Keratinocyte (primary cell): ENCODE measurements around the gene ATP6V0D1. TPM values are rescaled to one million over a fixed set of nuclear protein-coding genes. Genes with fewer than 3 reads are reported as not detected.

Experiments
- DNase-seq: peaks from one replicate; pipeline ENCODE4 v3.0.0-alpha.2; 2011; ENCODE audit warnings: low read depth, missing footprints, low spot score
- FAIRE-seq: peaks from 2 replicates; lab custom pipeline; 2011; peaks lifted over from hg19 to GRCh38; lab: Jason Lieb, UNC
- H2AFZ ChIP-seq: 2 replicates; pipeline ENCODE4 v1.6.0; 2012; ENCODE audit warnings: low read length, control low read depth, inconsistent platforms; ENCODE audit not compliant: control insufficient read depth
- H3K27ac ChIP-seq: 2 replicates; pipeline ENCODE4 v1.5.1; 2011; ENCODE audit warnings: low read length; ENCODE audit not compliant: control insufficient read depth, insufficient read depth
- H3K27me3 ChIP-seq: 3 replicates; pipeline ENCODE4 v1.6.0; 2011; ENCODE audit warnings: low read length; ENCODE audit not compliant: control insufficient read depth, insufficient read depth; ENCODE audit errors: extremely low read depth
- H3K36me3 ChIP-seq, 2 experiments: 2 replicates in 1 of 2; 3 replicates in 1 of 2; pipeline ENCODE4 v1.5.1; 2011; ENCODE audit warnings: low read length in 2 of 2, mild to moderate bottlenecking in 1 of 2; ENCODE audit not compliant: control insufficient read depth in 2 of 2, insufficient read depth in 2 of 2; ENCODE audit errors: extremely low read depth in 1 of 2
- H3K4me1 ChIP-seq: 3 replicates; pipeline ENCODE4 v1.5.1; 2011; ENCODE audit warnings: low read length; ENCODE audit not compliant: control insufficient read depth, insufficient read depth; ENCODE audit errors: extremely low read depth
- H3K4me2 ChIP-seq: 3 replicates; pipeline ENCODE4 v1.6.0; 2011; ENCODE audit warnings: low read depth, low read length; ENCODE audit not compliant: control insufficient read depth, insufficient read depth; ENCODE audit errors: extremely low read depth
- H3K4me3 ChIP-seq, 3 experiments: fragments of 200-600 bp in 1 of 3; sonication (generic) in 1 of 3; 2 replicates in 2 of 3; 3 replicates in 1 of 3; pipeline ENCODE4 v1.5.1; 2011 to 2016; ENCODE audit warnings: low read length in 3 of 3, mild to moderate bottlenecking in 3 of 3, control low read depth in 2 of 3, inconsistent platforms in 1 of 3, low read depth in 1 of 3, mixed read lengths in 1 of 3, mixed run types in 1 of 3, moderate library complexity in 1 of 3; ENCODE audit not compliant: control insufficient read depth in 2 of 3, insufficient read depth in 2 of 3; ENCODE audit errors: extremely low read depth in 1 of 3
- H3K79me2 ChIP-seq: 2 replicates; pipeline ENCODE4 v1.6.0; 2012; ENCODE audit warnings: low read length; ENCODE audit not compliant: control insufficient read depth, insufficient read depth
- H3K9ac ChIP-seq: 3 replicates; pipeline ENCODE4 v1.6.0; 2011; ENCODE audit warnings: low read length; ENCODE audit not compliant: control insufficient read depth, insufficient read depth; ENCODE audit errors: extremely low read depth
- H3K9me1 ChIP-seq: 3 replicates; pipeline ENCODE4 v1.6.0; 2011; ENCODE audit warnings: low read length; ENCODE audit not compliant: control insufficient read depth, insufficient read depth; ENCODE audit errors: extremely low read depth
- H3K9me3 ChIP-seq: 2 replicates; pipeline ENCODE4 v1.5.1; 2012; ENCODE audit warnings: low read depth, low read length; ENCODE audit not compliant: control insufficient read depth
- H4K20me1 ChIP-seq: 3 replicates; pipeline ENCODE4 v1.6.0; 2011; ENCODE audit warnings: low read length; ENCODE audit not compliant: control insufficient read depth, insufficient read depth; ENCODE audit errors: extremely low read depth
- EZH2 ChIP-seq: IDR thresholded peaks from one replicate; pipeline ENCODE4 v1.6.1; 2012; ENCODE audit warnings: inconsistent platforms, mild to moderate bottlenecking, low read length, moderate library complexity
- dilution Hi-C: fragments of 300-500 bp; cut with MboI; formaldehyde crosslinking; loops from one replicate; pipeline ENCODE4 v1.7.0; 2020; ENCODE audit warnings: low sequenced_read_pairs; ENCODE audit not compliant: extremely low pct_ligation_motif_present
- polyA plus RNA-seq, 5 experiments: library from polyadenylated mRNA; depleted of rRNA in 3 of 5; stranded (reverse) in 3 of 5; stranded (forward) in 1 of 5; unstranded in 1 of 5; fragments of >200 nt; gene quantifications; 1 replicate in 1 of 5; 2 replicates in 3 of 5; 3 replicates in 1 of 5; pipeline versions ENCODE4 v1.2.1 to v1.2.3, GENCODE V29; 2011 to 2012; ENCODE audit warnings: missing spikeins in 2 of 5, low read depth in 1 of 5, low replicate concordance in 1 of 5
- TF ChIP-seq, protein P1 (sequence below), 3 experiments: IDR thresholded peaks in 1 of 3; conservative IDR thresholded peaks in 1 of 3; optimal IDR thresholded peaks in 1 of 3; 2 replicates in 2 of 3; 3 replicates in 1 of 3; pipeline versions ENCODE3 to v1.5.1; 2011; ENCODE audit warnings: low read length in 3 of 3, mild to moderate bottlenecking in 3 of 3, moderate library complexity in 2 of 3, control low read depth in 1 of 3, inconsistent platforms in 1 of 3; ENCODE audit not compliant: insufficient read depth in 2 of 3; ENCODE audit errors: extremely low read depth in 1 of 3

ATP6V0D1 gene
- polyA plus RNA-seq, 1 donor (not counting 4 experiments of a cell fraction or from before 2014, with no cell fraction given) = 97.1 TPM

DNA sequence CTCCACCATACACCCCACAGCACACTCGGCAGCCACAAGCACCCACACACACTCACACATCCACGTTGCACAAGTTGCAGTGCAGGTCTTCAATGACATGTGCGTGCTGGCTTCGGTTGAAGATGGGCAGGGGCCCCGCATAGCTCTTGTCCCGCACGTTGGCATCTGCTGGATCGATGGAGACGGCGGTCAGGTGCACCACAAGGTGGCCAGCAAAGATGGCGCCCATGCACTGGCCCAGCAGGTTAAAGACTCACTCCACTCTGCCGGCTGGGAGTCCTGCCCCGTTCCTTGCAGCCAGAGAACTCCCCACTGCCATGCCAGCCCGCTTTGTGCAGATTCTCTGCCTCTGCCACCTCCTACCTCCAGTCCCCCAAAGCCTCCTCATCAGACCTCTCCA lies 80.1 kb downstream of the ATP6V0D1 start:
- Histone ChIP-seq H4K20me1 (no peaks in the 10 kb centered on the region), H3K36me3 (no peaks in the 10 kb centered on the region), H3K4me3 (no peak overlapping the region), H2AFZ (no peak overlapping the region), H3K9ac (no peak overlapping the region), H3K9me3 (no peaks in the 10 kb centered on the region), H3K4me2 (no peak overlapping the region), H3K79me2 (no peaks in the 10 kb centered on the region), H3K4me1 (peaks cover 50% of the 10 kb centered on the region), H3K27me3 (no peaks in the 10 kb centered on the region), H3K27ac (no peak overlapping the region), H3K9me1 (no peaks in the 10 kb centered on the region)
- FAIRE-seq (no peak), DNase-seq (no peak)
- dilution Hi-C loops = no loop called here
- no peak for TF ChIP-seq EZH2
- TF ChIP-seq, protein P1, sequence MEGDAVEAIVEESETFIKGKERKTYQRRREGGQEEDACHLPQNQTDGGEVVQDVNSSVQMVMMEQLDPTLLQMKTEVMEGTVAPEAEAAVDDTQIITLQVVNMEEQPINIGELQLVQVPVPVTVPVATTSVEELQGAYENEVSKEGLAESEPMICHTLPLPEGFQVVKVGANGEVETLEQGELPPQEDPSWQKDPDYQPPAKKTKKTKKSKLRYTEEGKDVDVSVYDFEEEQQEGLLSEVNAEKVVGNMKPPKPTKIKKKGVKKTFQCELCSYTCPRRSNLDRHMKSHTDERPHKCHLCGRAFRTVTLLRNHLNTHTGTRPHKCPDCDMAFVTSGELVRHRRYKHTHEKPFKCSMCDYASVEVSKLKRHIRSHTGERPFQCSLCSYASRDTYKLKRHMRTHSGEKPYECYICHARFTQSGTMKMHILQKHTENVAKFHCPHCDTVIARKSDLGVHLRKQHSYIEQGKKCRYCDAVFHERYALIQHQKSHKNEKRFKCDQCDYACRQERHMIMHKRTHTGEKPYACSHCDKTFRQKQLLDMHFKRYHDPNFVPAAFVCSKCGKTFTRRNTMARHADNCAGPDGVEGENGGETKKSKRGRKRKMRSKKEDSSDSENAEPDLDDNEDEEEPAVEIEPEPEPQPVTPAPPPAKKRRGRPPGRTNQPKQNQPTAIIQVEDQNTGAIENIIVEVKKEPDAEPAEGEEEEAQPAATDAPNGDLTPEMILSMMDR (optimal IDR thresholded peaks at IDR 0.05 in 1 of 3, IDR thresholded peaks at IDR 0.05 in 1 of 3, conservative IDR thresholded peaks at IDR 0.05 in 1 of 3; ENCODE audit: extremely low read depth in 1 of 3, insufficient read depth in 2 of 3, low read length in 3 of 3) = no peak

DNA sequence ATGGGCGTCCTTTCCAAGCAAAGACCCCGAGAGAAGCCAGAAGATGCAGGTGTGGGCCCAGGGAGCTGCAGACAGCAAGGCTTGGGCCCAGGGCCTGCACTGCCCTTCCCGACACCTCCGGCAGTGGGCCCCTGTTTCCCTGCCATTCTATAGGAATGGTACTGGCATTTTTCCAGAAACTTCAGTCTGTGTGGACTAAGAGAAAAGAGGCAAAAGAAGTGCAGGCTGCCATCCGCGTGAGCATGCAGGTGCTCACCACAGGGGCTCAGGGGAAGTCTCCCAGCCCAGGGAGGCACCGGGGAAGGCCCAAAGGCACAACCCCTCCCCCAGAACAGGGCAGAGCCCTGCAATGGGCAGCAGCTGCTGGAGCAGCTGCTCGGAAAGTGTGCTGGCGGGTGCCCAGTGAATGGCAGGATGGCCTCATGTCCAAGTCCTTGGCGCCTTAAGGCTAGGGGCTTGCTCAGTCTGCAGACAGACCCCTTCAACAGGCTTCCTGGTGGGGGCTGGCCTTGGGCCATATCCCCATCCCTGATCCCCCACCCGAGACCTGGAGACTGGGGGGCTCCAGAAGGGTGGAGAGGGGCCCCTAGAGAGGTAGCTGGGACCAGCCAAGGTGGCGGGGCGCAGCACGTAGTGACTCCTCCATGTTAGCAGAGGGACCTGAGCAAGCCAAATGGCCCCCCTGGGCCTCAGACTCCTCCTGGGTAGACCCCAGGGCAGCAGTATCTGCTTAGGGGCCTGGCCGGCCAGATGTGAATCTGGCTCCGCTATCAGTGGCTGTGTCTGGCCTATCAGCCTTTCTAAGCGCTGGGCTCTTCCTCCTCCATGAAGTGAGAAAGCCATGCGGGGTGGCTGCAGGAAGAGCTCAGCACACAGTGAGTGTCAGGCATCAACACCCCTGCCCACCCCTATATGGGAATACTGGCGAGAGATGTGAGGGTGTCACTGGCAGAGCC lies 80.9 kb downstream of the ATP6V0D1 start:
- H3K4me1 ChIP-seq = peaks cover 46% of the 10 kb centered on the region
- DNase-seq = no peak
- no peak for TF ChIP-seq EZH2
- TF ChIP-seq, protein P1 (optimal IDR thresholded peaks at IDR 0.05 in 1 of 3, IDR thresholded peaks at IDR 0.05 in 1 of 3, conservative IDR thresholded peaks at IDR 0.05 in 1 of 3; ENCODE audit: extremely low read depth in 1 of 3, insufficient read depth in 2 of 3, low read length in 3 of 3) = no peak

More for the DNA sequence above, 80.9 kb downstream of the ATP6V0D1 start:
- Histone ChIP-seq H3K4me3 (no peak overlapping the region), H3K27me3 (no peaks in the 10 kb centered on the region), H3K36me3 (no peaks in the 10 kb centered on the region), H2AFZ (no peak overlapping the region), H3K79me2 (no peaks in the 10 kb centered on the region), H3K9ac (no peak overlapping the region), H3K9me3 (no peaks in the 10 kb centered on the region), H3K4me2 (no peak overlapping the region), H3K9me1 (no peaks in the 10 kb centered on the region), H4K20me1 (no peaks in the 10 kb centered on the region), H3K27ac (no peak overlapping the region)
- no peak for FAIRE-seq
- dilution Hi-C loops = no loop called here
